Measurements from ENCODE around the gene YWHAH. TPM values are rescaled to one million over a fixed set of nuclear protein-coding genes. Genes with fewer than 3 reads are reported as not detected.

YWHAH gene
- total and polyA plus RNA-seq, 9 of the 15 experiments (the other 6 are each of a cell fraction or from before 2014, with no cell fraction given) = 32.0 to 177 (median 114) TPM

DNA sequence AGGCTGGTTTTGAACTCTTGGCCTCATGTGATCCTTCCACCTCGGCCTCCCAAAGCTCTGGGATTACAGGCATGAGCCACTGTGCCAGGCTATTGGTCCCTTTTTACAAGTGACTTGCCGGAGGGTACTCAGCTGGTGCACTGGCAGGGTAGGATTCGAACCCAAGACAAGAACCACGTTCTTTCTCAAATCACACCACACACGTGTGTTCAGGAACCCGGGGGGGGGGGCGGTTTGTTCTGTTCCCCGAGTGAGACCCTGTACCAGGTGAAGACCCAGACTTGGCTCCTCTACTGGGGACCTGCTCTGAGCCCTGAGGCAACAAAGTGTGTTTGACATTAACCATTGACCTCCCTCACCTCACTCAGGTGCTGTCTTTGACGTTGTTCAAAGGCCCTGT, 3.8 kb upstream of the YWHAH start:
- Histone ChIP-seq H3K79me2 (ENCODE audit: control insufficient read depth, insufficient read depth, low read length) (peaks cover 11% of the 10 kb centered on the region), H3K4me1 (replicated peaks in 1 of 2; ENCODE audit: control insufficient read depth in 2 of 2, insufficient read depth in 2 of 2, low read length in 2 of 2) (peaks cover 42 to 45% of the 10 kb centered on the region in 2 experiments), H3K4me2 (ENCODE audit: insufficient read depth, low read length) (no peak overlapping the region), H3K27me3 (ENCODE audit: control insufficient read depth in 2 of 2, insufficient read depth in 2 of 2, low read length in 2 of 2) (no peaks in the 10 kb centered on the region), H3K9me1 (ENCODE audit: control insufficient read depth, insufficient read depth, low read length) (no peaks in the 10 kb centered on the region), H3K9ac (ENCODE audit: insufficient read depth in 1 of 2, low read depth in 2 of 2, low read length in 2 of 2) (no peak overlapping the region), H3K27ac (ENCODE audit: extremely low read depth, low read depth, low read length) (no peak overlapping the region), H4K20me1 (replicated peaks; ENCODE audit: control insufficient read depth, insufficient read depth, low read length) (no peaks in the 10 kb centered on the region), H3K9me3 (replicated peaks; ENCODE audit: control insufficient read depth, insufficient read depth, low read depth, low read length) (no peaks in the 10 kb centered on the region), H2AFZ (ENCODE audit: low read depth, low read length) (peak overlapping the region; percentile 19; the same call in 1 of the 2 replicates), H3K36me3 (ENCODE audit: control insufficient read depth, insufficient read depth, low read length) (peaks cover 2% of the 10 kb centered on the region; the same call in 2 of the 3 replicates), H3K4me3 (no peak overlapping the region)
- 71% methylated on average over 3 of the region's 9 CpGs for WGBS (ENCODE audit: insufficient coverage, low coverage, missing lambda C conversion rate)
- CTCF ChIA-PET (ENCODE audit: low intra/inter-chr PET ratio) = no interaction called here
- FAIRE-seq = no peak
- no peak for DNase-seq (ENCODE audit: extremely low read depth in 1 of 4, low spot score in 3 of 4)
- in situ Hi-C loops (cut with MboI) = no loop called here
- POLR2A ChIA-PET = interaction anchor here (0.6 kb wide), 1 partner anchor 951 kb away, joined by 4 read pairs; no protein-coding TSS in a partner anchor
- BruUV-seq (replicated peaks) = no TSS peak
- no peak for ATAC-seq
- TF ChIP-seq ADNP (tag; IDR thresholded peaks at IDR 0.05) = 0 out of 2 replicates have a peak, but pooled peaks have one; percentile 25
- peak; percentile 14 for TF ChIP-seq RBM25 (IDR thresholded peaks at IDR 0.05; ENCODE audit: low read depth, low read length, severe bottlenecking)
- 0 out of 2 replicates have a peak, but pooled peaks have one; percentile 29 for TF ChIP-seq BCOR (IDR thresholded peaks at IDR 0.05)
- TF ChIP-seq, protein P1, sequence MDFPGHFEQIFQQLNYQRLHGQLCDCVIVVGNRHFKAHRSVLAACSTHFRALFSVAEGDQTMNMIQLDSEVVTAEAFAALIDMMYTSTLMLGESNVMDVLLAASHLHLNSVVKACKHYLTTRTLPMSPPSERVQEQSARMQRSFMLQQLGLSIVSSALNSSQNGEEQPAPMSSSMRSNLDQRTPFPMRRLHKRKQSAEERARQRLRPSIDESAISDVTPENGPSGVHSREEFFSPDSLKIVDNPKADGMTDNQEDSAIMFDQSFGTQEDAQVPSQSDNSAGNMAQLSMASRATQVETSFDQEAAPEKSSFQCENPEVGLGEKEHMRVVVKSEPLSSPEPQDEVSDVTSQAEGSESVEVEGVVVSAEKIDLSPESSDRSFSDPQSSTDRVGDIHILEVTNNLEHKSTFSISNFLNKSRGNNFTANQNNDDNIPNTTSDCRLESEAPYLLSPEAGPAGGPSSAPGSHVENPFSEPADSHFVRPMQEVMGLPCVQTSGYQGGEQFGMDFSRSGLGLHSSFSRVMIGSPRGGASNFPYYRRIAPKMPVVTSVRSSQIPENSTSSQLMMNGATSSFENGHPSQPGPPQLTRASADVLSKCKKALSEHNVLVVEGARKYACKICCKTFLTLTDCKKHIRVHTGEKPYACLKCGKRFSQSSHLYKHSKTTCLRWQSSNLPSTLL (IDR thresholded peaks at IDR 0.05) = no peak
- intact Hi-C loops (cut with micrococcal nuclease) = no loop called here
